ENCODE data around the gene GALNT8.

Gene GALNT8

DNA sequence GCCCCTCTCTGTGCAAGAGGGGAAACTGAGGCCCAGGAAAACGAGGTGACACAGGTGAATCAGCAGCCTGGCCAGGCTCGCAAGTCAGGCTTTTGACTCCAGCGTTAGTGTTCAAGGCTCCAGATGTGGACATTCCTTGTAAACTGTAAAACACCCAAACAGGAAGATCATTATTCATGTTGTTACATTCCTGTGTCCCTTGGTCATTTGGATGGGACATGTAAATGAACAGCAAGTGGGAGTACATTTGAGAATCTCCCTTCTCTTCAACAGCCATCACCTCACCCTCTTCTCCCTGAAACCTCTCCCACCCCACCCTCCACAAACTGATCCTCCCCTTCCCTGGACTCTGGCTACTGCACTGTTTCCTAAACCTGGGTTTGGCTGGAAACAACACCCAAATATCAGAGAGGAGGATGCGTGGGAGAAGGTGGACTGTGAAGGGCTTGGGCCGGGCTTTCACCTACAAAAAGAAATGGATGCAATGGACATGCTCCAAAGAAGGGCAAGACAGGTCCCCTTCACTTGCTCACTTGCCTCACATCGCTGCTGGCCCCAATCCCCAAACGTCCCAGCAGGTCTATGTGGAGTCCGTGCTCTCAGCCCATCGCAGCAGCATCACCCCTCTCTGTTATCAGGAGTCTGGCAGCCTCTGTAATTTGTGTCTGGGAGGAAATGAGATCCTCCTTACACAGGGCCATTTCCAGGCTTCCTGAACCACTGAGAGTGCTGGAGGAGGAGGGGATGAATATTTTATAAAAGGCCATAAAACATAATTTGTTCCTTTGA lies 76.7 kb downstream of the GALNT8 start:
- Histone ChIP-seq H3K4me3 (ENCODE audit: low read depth, low read length) (no peak overlapping the region), H3K27me3 (ENCODE audit: insufficient read depth, low read depth, severe bottlenecking) (no peaks in the 10 kb centered on the region), H3K9me3 (ENCODE audit: severe bottlenecking) (no peaks in the 10 kb centered on the region), H3K27ac (no peak overlapping the region), H3K36me3 (no peaks in the 10 kb centered on the region)
- no peak for DNase-seq
- TF ChIP-seq, protein P1, sequence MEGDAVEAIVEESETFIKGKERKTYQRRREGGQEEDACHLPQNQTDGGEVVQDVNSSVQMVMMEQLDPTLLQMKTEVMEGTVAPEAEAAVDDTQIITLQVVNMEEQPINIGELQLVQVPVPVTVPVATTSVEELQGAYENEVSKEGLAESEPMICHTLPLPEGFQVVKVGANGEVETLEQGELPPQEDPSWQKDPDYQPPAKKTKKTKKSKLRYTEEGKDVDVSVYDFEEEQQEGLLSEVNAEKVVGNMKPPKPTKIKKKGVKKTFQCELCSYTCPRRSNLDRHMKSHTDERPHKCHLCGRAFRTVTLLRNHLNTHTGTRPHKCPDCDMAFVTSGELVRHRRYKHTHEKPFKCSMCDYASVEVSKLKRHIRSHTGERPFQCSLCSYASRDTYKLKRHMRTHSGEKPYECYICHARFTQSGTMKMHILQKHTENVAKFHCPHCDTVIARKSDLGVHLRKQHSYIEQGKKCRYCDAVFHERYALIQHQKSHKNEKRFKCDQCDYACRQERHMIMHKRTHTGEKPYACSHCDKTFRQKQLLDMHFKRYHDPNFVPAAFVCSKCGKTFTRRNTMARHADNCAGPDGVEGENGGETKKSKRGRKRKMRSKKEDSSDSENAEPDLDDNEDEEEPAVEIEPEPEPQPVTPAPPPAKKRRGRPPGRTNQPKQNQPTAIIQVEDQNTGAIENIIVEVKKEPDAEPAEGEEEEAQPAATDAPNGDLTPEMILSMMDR (IDR thresholded peaks at IDR 0.05; ENCODE audit: low read depth, low read length) = no peak

DNA sequence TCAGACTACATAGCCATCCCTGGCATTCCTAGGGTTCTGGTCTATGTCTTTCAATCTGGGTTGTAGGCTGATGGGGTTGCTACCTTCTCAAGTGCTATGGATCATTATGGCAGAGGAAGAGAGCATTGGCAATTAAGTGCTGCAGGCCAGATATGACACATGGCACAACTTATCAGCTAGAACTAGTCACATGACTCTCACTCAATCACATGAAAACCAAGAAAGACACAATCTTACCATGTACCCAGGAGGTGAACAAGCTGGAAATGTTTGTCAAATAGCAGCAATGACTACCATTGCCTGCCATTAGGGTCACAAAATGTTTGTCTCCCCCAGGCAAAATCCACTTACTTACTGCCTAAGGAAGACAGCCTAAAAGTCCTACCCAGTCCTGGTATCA lies 80.4 kb downstream of the GALNT8 start:
- TF ChIP-seq, protein P1 (IDR thresholded peaks at IDR 0.05; ENCODE audit: low read depth, low read length) = no peak
- no peaks in the 10 kb centered on the region for H3K36me3 ChIP-seq
- no peak overlapping the region for H3K4me3 ChIP-seq (ENCODE audit: low read depth, low read length)
- no peaks in the 10 kb centered on the region for H3K27me3 ChIP-seq (ENCODE audit: insufficient read depth, low read depth, severe bottlenecking)
- no peak overlapping the region for H3K27ac ChIP-seq
- DNase-seq = no peak
- H3K9me3 ChIP-seq (ENCODE audit: severe bottlenecking) = no peaks in the 10 kb centered on the region

DNA sequence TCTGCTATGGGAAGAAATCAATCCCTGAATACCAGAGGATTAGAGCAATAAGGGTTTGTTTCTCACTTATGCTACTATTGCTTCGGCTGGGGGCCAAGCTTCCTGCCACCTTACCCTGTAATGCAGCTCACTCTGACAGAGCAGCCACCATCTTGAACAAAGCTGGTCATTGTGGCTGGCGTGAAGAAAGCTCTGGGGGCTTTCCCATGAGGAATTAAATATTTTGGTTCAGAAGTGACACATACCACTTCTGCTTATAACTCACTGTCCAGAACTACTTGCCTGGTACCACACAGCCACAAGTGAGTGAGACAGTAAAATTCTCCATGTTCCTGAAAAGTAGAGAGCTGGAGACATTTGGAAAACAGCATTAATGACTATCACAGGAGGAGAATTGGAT lies 82.6 kb downstream of the GALNT8 start:
- Histone ChIP-seq H3K36me3 (no peaks in the 10 kb centered on the region), H3K27ac (no peak overlapping the region), H3K27me3 (ENCODE audit: insufficient read depth, low read depth, severe bottlenecking) (no peaks in the 10 kb centered on the region), H3K9me3 (ENCODE audit: severe bottlenecking) (no peaks in the 10 kb centered on the region), H3K4me3 (ENCODE audit: low read depth, low read length) (no peak overlapping the region)
- DNase-seq = no peak
- TF ChIP-seq, protein P1 (IDR thresholded peaks at IDR 0.05; ENCODE audit: low read depth, low read length) = no peak

DNA sequence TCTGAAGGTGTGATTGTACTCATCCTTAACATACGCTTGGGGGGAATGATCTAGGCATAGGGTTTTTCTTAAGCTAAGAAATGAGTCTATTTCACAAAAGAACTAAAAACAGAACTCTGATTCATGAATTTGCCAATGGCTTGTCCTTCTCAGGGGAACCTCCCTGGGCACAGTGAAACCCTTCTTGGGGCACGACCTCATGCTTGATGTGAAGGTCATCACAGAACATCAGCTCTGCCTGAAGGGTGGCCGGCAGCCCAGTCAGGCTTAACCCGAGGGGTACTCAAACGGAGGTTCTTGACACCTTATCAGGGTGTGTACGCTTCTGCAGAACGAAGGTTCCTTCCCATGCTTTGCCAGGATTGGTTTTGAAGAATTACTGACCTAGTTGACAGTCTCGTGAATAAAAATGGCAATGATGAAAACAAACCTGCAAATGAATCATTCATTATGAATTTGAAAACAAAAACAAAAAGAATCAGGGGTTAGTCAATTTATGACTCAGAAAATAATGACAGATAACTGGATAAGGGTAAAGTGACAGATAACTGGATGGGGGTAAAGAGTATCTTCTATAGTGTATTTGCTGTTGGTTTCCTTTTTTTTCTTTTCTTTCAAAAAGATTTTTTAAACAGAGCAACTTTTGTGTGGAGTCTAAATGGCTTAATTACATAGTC lies 86.4 kb downstream of the GALNT8 start:
- Histone ChIP-seq H3K9me3 (ENCODE audit: severe bottlenecking) (no peaks in the 10 kb centered on the region), H3K27me3 (ENCODE audit: insufficient read depth, low read depth, severe bottlenecking) (no peaks in the 10 kb centered on the region), H3K27ac (no peak overlapping the region), H3K36me3 (no peaks in the 10 kb centered on the region), H3K4me3 (ENCODE audit: low read depth, low read length) (no peak overlapping the region)
- no peak for DNase-seq
- TF ChIP-seq, protein P1 (IDR thresholded peaks at IDR 0.05; ENCODE audit: low read depth, low read length) = no peak

DNA sequence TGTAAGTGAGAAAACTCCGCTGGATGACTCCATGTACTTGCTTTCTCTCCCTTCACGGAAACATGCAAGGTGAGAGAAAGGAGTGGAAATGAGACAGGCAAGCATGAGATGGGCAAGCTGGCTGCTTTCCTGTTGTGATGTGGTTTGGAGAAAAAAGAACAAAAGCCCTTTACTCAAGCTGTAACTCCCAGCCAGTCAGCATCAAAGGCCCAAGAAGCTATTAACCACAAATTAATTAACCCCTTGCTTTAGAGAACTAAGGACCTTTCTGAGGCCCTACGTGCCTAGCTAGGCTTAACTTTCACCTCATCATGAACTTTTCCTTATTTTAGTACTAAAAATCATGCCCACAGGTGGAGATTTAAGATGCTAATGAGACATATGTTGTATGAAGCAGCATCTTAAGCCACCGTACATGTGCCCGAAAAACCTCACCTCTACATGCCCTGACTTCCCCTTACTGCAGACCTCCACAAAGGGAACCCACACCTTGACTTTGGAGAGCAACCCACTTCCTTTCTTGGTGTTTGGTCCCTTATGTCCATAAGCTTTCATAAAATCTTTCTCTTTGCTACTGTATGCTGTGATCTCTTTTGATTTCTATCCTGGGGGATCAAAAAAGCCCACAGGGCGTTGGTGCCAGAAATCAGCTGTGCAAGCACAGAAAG lies 87.0 kb downstream of the GALNT8 start:
- Histone ChIP-seq H3K27ac (no peak overlapping the region), H3K9me3 (ENCODE audit: severe bottlenecking) (no peaks in the 10 kb centered on the region), H3K4me3 (ENCODE audit: low read depth, low read length) (no peak overlapping the region), H3K36me3 (no peaks in the 10 kb centered on the region), H3K27me3 (ENCODE audit: insufficient read depth, low read depth, severe bottlenecking) (no peaks in the 10 kb centered on the region)
- DNase-seq = no peak
- TF ChIP-seq, protein P1 (IDR thresholded peaks at IDR 0.05; ENCODE audit: low read depth, low read length) = no peak

All from WERI-Rb-1 (cell line).